MCF 10A (cell line): ENCODE data around the gene TRPC3. TPM values are rescaled to one million over a fixed set of nuclear protein-coding genes. Genes with fewer than 3 reads are reported as not detected.

ENCODE experiments used
- BruUV-seq: library from RNA; stranded (reverse); fragments of 400-500 nt; replicated peaks from 2 replicates; lab custom pipeline; 2021; lab: Mats Ljungman, UMichigan
- CTCF ChIA-PET: fragments of 300-600 bp; sonication (Branson Sonifier 250); formaldehyde crosslinking; extraction: SDS; loops from one replicate; lab custom pipeline; 2021; ENCODE audit warnings: antibody characterized with exemption, inconsistent platforms; lab: Yijun Ruan, JAX
- POLR2A ChIA-PET: fragments of 300-600, 350-650 bp; sonication (Branson Sonifier 250); formaldehyde crosslinking; extraction: SDS; loops from one replicate; lab custom pipeline; 2020; ENCODE audit warnings: antibody characterized with exemption, inconsistent platforms; lab: Yijun Ruan, JAX
- DNase-seq: peaks from one replicate; pipeline ENCODE4 v3.0.0-alpha.2; 2018; ENCODE audit not compliant: unreplicated experiment
- H3K27ac Mint-ChIP-seq: one replicate; pipeline ENCODE4 v1.8.0; 2022; ENCODE audit warnings: mild to moderate bottlenecking, low read depth, mixed read lengths; ENCODE audit not compliant: unreplicated experiment
- H3K27me3 Mint-ChIP-seq: one replicate; pipeline ENCODE4 v1.8.0; 2022; ENCODE audit warnings: mixed read lengths; ENCODE audit not compliant: insufficient read depth, unreplicated experiment
- H3K36me3 Mint-ChIP-seq: one replicate; pipeline ENCODE4 v1.8.0; 2022; ENCODE audit warnings: mild to moderate bottlenecking, moderate library complexity, mixed read lengths; ENCODE audit not compliant: insufficient read depth, unreplicated experiment
- H3K4me1 Mint-ChIP-seq: one replicate; pipeline ENCODE4 v1.8.0; 2022; ENCODE audit warnings: mixed read lengths; ENCODE audit not compliant: insufficient read depth, unreplicated experiment
- H3K4me3 Mint-ChIP-seq: one replicate; pipeline ENCODE4 v1.8.0; 2022; ENCODE audit warnings: mild to moderate bottlenecking, moderate library complexity, mixed read lengths; ENCODE audit not compliant: unreplicated experiment
- H3K9me3 Mint-ChIP-seq: one replicate; pipeline ENCODE4 v1.8.0; 2022; ENCODE audit warnings: mixed read lengths; ENCODE audit not compliant: unreplicated experiment
- CTCF ChIP-seq: fragments of 200-600 bp; IDR thresholded peaks from one replicate; pipeline ENCODE4 v1.8.0; 2022; ENCODE audit warnings: antibody characterized with exemption, mild to moderate bottlenecking; ENCODE audit not compliant: unreplicated experiment
- intact Hi-C: fragments of 100-400 bp; cut with micrococcal nuclease; formaldehyde crosslinking; loops from 2 replicates; pipeline ENCODE4 v1.14.1; 2022
- total RNA-seq: library from RNA; stranded (reverse); gene quantifications from 2 replicates; pipeline ENCODE4 v1.2.3, GENCODE V29; 2022

The TRPC3 gene
- total RNA-seq, 1 experiment from 2014 or later: not detected

- ChIA-PET CTCF (interaction anchor here (0.6 kb wide), 2 partner anchors 7 to 346 kb away, joined by 3 read pairs; no protein-coding TSS in a partner anchor), POLR2A (no interaction called here)
- no peak overlapping the region for H3K27ac Mint-ChIP-seq
- no peaks in the 10 kb centered on the region for H3K4me1 Mint-ChIP-seq
- DNase-seq: no peak
- TF ChIP-seq CTCF: no peak
- intact Hi-C loops: no loop called here
- H3K4me3 Mint-ChIP-seq: no peak overlapping the region
- H3K36me3 Mint-ChIP-seq: no peaks in the 10 kb centered on the region
- H3K9me3 Mint-ChIP-seq: no peaks in the 10 kb centered on the region
- BruUV-seq: no TSS peak
- H3K27me3 Mint-ChIP-seq: peaks cover 24% of the 10 kb centered on the region
These were observed 53.7 kb downstream of the TRPC3 start for GRCh38 chr4:121898150-121898549.

GRCh38 chr4:121888134-121888533, 63.7 kb downstream of the TRPC3 start:
- POLR2A ChIA-PET: no interaction called here
- Mint-ChIP-seq H3K4me1 (no peaks in the 10 kb centered on the region), H3K9me3 (no peaks in the 10 kb centered on the region), H3K27ac (no peak overlapping the region), H3K36me3 (no peaks in the 10 kb centered on the region), H3K4me3 (no peak overlapping the region), H3K27me3 (no peaks in the 10 kb centered on the region)
- CTCF ChIA-PET: interaction anchor here (1.5 kb wide), 1 partner anchor 12 kb away, joined by 8 read pairs; no protein-coding TSS in a partner anchor
- no TSS peak for BruUV-seq
- TF ChIP-seq CTCF: no peak
- DNase-seq: no peak
- intact Hi-C loops: no loop called here

GRCh38 chr4:121885115-121885514, 66.7 kb downstream of the TRPC3 start:
- BruUV-seq: no TSS peak
- no peak for DNase-seq
- H3K9me3 Mint-ChIP-seq: no peaks in the 10 kb centered on the region
- intact Hi-C loops: no loop called here
- no peaks in the 10 kb centered on the region for H3K4me1 Mint-ChIP-seq
- no peak overlapping the region for H3K27ac Mint-ChIP-seq
- CTCF ChIA-PET: interaction anchor here (0.6 to 1.4 kb wide), 2 partner anchors 16 to 692 kb away, joined by 3 to 8 read pairs; no protein-coding TSS in a partner anchor
- no peaks in the 10 kb centered on the region for H3K36me3 Mint-ChIP-seq
- POLR2A ChIA-PET: no interaction called here
- peaks cover 17% of the 10 kb centered on the region for H3K27me3 Mint-ChIP-seq
- TF ChIP-seq CTCF: no peak
- no peak overlapping the region for H3K4me3 Mint-ChIP-seq

- intact Hi-C loops: no loop called here
- Mint-ChIP-seq H3K4me1 (no peaks in the 10 kb centered on the region), H3K4me3 (no peak overlapping the region), H3K27ac (no peak overlapping the region), H3K36me3 (no peaks in the 10 kb centered on the region), H3K9me3 (no peaks in the 10 kb centered on the region), H3K27me3 (peaks cover 32% of the 10 kb centered on the region)
- ChIA-PET POLR2A (no interaction called here), CTCF (no interaction called here)
- TF ChIP-seq CTCF: no peak
- DNase-seq: no peak
- no TSS peak for BruUV-seq
These were observed 70.7 kb downstream of the TRPC3 start for GRCh38 chr4:121881158-121881557.
